ENCODE results near the gene MTO1.
"Not testable (repeated sequence)": the region's sequence is repeated elsewhere in the genome, so short reads cannot be mapped to it uniquely, and the experiment has no call there.

The MTO1 gene

DNA sequence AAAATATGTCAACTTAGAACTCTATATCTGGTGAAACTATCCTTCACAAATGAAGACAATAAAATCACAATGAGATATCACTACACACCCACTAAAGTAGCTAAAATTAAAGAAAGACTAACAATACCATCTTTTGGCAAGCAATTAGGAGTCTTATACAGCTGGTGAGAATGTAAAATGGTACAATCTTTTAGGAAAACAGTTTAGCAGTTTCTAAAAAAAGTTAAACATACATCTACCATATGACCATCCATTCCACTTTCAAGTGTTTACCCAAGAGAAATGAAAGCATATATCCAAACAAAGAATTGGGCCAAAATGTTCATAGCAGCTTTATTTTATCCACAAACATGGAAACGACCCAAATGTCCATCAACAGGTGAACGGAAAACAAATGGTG is 73.1 kb downstream of the MTO1 start:
- no peak for DNase-seq (ENCODE audit: low read depth)

DNA sequence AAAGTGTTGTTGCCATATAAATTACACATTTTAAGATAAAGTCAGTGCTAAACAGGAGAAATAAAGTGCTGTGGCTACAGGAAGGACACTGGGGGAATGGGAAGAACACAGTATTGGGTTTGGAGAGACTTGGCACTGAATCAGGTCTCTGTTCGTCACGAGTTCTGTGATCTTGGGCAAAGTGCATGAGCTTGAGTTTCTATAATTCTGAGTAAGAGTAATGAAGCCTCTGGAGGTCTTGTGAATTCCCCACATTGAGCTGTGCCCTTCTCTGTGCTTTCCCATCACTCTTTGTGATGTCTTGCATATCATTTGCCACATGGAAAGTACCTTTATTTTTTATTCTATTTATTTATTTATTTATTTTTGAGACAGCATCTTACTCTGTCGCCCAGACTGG is 76.1 kb downstream of the MTO1 start:
- no peak for DNase-seq (ENCODE audit: low read depth)

DNA sequence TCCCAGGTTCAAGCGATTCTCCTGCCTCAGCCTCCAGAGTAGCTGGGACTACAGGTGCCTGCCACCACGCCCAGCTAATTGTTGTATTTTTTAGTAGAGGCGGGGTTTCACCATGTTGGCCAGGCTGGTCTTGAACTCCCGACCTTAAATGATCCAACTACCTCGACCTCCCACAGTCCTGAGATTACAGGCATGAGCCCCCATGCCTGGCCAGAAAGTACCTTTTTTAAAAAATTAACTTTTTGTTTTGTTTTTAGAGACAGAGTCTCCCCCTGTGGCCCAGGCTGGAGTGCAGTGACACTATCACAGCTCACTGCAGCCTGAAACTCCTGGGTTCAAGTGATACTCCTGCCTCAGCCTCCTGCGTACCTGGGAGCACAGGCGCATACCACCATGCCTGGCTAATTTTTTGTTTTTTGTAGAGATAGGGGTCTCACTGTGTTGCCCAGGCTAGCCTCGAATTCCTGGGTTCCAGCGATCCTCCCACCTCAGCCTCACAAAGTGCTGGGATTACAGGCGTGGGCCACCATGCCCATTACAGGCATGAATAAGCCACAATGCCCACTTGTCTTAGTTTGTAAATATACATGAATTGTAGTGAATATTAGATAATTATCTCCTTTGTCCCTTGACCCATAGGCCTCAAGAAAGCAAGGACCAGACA is 76.7 kb downstream of the MTO1 start:
- no peak for DNase-seq (ENCODE audit: low read depth)

DNA sequence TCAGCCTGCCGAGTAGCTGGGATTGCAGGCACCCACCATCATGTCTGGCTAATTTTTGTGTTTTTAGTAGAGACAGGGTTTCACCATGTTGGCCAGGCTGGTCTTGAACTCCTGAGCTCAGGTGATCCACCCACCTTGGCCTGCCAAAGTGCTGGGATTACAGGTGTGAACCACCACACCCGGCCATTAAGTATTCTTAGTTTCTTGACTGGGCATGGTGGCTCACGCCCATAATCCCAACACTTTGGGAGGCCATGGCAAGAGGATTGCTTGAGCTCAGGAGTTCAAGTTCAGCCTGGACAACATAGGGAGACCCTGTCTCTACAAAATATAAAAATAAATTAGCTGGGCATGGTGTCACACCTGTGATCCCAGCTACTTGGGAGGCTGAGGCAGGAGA is 80.9 kb downstream of the MTO1 start:
- not testable (repeated sequence) for DNase-seq (ENCODE audit: low read depth)

DNA sequence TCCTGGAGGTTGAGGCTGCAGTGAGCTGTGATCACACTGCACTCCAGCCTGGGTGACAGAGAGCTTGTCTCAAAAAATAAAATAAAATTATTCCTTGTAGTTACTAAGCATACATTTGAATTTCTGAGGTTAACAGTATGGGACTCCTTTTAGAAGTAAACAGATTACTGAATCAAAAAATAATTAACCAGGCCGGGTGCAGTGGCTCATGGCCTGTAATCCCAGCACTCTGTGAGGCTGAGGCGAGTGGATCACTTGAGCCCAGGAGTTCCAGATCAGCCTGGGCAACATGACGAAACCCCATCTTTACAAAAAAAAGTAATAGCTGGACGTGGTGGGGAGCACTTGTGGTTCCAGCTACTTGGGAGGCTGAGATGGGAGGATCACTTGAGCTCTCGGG is 81.4 kb downstream of the MTO1 start:
- DNase-seq (ENCODE audit: low read depth) = no peak

DNA sequence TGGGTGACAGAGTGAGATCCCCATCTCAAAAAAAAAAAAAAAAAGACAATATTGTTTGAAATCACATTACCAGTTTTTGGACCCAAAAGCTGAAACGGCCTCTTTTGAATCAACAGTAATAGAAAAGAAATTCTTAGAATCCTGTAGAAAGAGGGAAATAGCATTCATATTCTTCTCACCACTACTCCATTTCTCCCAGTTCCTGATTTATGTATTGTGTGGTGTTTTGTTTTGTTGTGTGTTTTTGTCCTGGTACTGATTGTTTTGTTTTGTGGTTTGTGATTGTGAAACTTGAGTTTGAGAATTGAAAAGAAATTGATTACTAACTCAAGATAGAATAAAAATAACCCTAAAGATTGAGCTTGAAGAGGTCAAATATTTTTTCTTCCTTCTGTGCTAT is 85.5 kb downstream of the MTO1 start:
- DNase-seq (ENCODE audit: low read depth) = no peak

DNA sequence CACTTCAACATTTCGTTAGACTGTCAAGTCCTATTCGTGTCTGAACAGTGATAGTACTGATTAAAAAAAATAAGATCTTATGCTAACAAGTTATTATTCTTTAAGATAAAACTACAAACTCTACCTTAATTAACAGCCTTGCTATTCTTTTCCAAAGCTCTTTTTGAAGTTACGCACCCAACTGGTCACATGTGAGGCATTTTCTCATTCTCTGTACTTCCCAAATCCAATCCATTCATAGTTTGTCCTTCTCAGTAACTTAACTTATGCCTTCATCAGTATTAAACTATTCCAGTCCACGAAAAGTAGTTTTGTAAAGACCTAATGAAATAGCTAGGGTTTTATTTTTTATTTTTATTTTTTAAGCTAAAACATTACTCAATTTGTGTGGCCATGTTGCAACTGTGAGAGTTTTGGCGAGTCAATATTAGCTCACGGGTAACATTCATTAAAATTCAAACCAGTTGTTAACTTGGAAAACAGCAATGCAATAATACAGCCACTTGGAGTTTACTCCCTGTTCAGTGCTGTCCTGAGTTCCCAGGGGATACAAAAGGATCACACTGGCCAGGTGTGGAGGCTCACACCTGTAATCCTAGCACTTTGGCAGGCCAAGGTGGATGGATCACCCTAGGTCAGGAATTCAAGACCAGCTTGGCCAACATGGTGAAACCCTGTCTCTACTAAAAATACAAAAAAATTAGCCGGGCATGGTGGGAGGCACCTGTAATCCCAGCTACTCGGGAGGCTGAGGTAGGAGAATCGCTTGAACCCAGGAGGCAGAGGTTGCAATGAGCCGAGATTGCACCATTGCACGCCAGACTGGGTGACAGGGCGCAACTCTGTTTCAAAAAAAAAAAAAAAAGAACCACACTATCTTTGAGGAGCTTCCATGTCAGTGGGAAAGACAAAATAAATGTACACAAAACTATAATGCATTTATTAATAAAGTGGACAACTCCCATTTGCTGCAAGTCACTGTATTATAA is 87.2 kb downstream of the MTO1 start:
- no peak for DNase-seq (ENCODE audit: low read depth)

DNA sequence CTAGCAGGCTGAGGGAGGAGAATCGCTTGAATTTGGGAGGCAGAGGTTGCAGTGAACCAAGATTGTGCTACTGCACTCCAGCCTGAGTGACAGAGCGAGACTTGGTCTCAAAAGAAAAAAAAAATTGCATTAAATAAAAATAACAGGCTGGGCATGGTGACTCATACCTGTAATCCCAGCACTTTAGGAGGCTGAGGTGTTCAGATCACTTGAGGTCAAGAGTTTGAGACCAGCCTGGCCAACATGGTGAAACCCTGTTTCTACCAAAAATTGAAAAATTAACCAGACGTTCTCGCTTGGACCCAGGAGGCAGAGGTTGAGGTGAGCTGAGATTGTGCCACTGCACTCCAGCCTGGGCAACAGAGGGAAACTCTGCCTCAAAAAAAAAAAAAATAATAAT is 89.6 kb downstream of the MTO1 start:
- not testable (repeated sequence) for DNase-seq (ENCODE audit: low read depth)

DNA sequence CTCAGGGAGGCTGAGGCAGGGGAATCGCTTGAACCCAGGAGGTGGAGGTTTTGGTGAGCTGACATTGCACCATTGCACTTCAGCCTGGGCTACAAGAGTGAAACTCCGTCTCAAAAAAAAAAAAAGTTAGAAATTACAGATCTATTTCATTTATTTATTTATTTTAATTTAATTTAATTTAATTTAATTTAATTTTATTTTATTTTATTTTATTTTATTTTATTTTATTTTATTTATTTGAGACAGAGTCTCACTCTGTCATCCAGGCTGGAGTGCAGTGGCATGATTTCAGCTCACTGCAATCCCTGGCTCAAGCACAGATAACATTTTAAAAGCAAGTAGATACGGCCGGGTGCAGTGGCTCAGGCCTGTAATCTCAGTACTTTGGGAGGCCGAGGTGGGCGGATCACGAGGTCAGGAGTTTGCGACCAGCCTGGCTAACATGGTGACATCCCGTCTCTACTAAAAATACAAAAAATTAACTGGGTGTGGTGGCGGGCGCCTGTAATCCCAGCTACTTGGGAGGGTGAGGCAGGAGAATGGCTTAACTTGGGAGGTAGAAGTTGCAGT is 93.9 kb downstream of the MTO1 start:
- not testable (repeated sequence) for DNase-seq (ENCODE audit: low read depth)

DNA sequence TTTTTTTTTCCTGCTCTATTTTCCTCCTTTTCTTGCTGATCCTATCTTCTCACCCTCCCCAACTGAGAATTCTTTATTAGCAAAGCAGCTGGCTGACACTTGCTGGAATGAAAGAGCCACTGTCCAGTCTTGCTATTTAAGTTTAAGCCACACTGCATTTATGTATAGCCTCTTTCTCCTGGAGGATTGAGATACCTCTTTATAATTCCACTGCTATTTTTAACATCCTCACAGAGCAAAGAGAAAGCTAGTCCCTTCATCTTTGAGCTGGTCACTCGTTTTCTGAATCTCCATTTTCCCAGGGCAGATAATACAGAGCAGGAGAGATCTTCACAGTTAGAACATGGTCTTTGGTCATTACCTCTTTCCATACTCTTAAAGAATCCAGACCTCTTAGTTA is 95.3 kb downstream of the MTO1 start:
- no peak for DNase-seq (ENCODE audit: low read depth)
